ENCODE data around the gene USP36.

DNA sequence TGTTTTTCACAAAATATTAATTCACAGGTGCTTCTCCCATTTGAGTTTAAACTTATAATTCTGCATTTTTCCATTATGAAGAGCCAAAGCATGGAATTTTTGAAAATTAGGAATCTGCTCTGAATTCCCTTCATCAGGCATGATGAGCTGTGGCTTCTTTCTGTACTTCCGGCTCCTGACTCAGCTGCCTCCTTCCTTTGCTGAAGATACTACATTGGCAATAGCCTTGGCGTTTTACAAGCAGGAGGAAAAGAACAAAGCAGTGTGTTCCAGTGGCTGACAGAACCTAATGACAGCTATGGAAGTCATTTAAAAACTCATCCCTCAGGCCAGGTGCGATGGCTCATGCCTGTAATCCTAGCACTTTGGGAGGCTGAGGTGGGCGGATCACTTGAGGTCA lies 18.4 kb upstream of the USP36 start:
- TF ChIP-seq GATA3 (IDR thresholded peaks at IDR 0.05; ENCODE audit: low read depth, low read length) (no peak), GATA2 (IDR thresholded peaks at IDR 0.05; ENCODE audit: low read depth, low read length) (no peak)

Measured in SH-SY5Y (cell line).